Kidney epithelial cell (primary cell): Measurements from ENCODE around the gene MAFF. TPM values are rescaled to one million over a fixed set of nuclear protein-coding genes. Genes with fewer than 3 reads are reported as not detected.
"Not testable (repeated sequence)": the region's sequence is repeated elsewhere in the genome, so short reads cannot be mapped to it uniquely, and the experiment has no call there.

Source experiments
- DNase-seq: peaks from one replicate; pipeline ENCODE4 v3.0.0-alpha.2; 2010; ENCODE audit warnings: low read depth
- H3K27me3 ChIP-seq: 2 replicates; pipeline ENCODE4 v1.6.0; 2011; ENCODE audit warnings: low read length; ENCODE audit not compliant: control insufficient read depth, insufficient read depth
- H3K36me3 ChIP-seq: 2 replicates; pipeline ENCODE4 v1.5.1; 2011; ENCODE audit warnings: low read length; ENCODE audit not compliant: control insufficient read depth, insufficient read depth
- H3K4me3 ChIP-seq: 2 replicates; pipeline ENCODE4 v1.5.1; 2011; ENCODE audit warnings: low read depth, mild to moderate bottlenecking, control low read depth, low read length
- CTCF ChIP-seq: IDR thresholded peaks from 2 replicates; pipeline ENCODE4 v1.5.1; 2011; ENCODE audit warnings: mild to moderate bottlenecking, moderate library complexity, low read length, control low read depth, inconsistent platforms; ENCODE audit not compliant: insufficient read depth, poor library complexity, severe bottlenecking
- total RNA-seq: library from RNA; depleted of rRNA; stranded (reverse); fragments of >200 nt; gene quantifications from 2 replicates; pipeline ENCODE4 v1.2.3, GENCODE V29; 2015

The MAFF gene
- 67.2 and 99.5 TPM in 2 replicates for total RNA-seq

GRCh38 chr22:38201711-38202436 is at the start of gene MAFF:
Gene MAFF, plus strand, starts transcription at chr22:38201994. Its CDS starts 11,860 bp downstream, at chr22:38213854.
- Histone ChIP-seq H3K36me3 (no peaks in the 10 kb centered on the region), H3K4me3 (peak within 1 kb of the TSS; percentile 93), H3K27me3 (no peaks in the 10 kb centered on the region)
- peak; percentile 82 for DNase-seq
- TF ChIP-seq CTCF, result no peak

- Histone ChIP-seq H3K36me3 (no peaks in the 10 kb centered on the region), H3K27me3 (no peaks in the 10 kb centered on the region), H3K4me3 (no peak overlapping the region)
- no peak for TF ChIP-seq CTCF
- no peak for DNase-seq
These were observed 47.8 kb upstream of the MAFF start for GRCh38 chr22:38153821-38154562.

GRCh38 chr22:38154563-38154915 is 47.3 kb upstream of the MAFF start:
- H3K27me3 ChIP-seq, H3K4me3 ChIP-seq, DNase-seq: not testable (repeated sequence)

GRCh38 chr22:38155703-38156102 is 46.1 kb upstream of the MAFF start:
- Histone ChIP-seq H3K27me3 (no peaks in the 10 kb centered on the region), H3K4me3 (no peak overlapping the region)
- no peak for DNase-seq

More at GRCh38 chr22:38154563-38154915, 47.3 kb upstream of the MAFF start:
- not testable (repeated sequence) for H3K36me3 ChIP-seq

GRCh38 chr22:38162881-38163843 is 38.6 kb upstream of the MAFF start:
- no peak for TF ChIP-seq CTCF
- no peak for DNase-seq
- no peak overlapping the region for H3K4me3 ChIP-seq
- H3K27me3 ChIP-seq, result no peaks in the 10 kb centered on the region
- no peaks in the 10 kb centered on the region for H3K36me3 ChIP-seq

More at GRCh38 chr22:38155703-38156102, 46.1 kb upstream of the MAFF start:
- H3K36me3 ChIP-seq, result no peaks in the 10 kb centered on the region
- no peak for TF ChIP-seq CTCF
